HCT116 (cell line): ENCODE results near the gene SH2D7. TPM values are rescaled to one million over a fixed set of nuclear protein-coding genes. Genes with fewer than 3 reads are reported as not detected.

Source experiments
- ATAC-seq: fragments of 200-7000 bp; cut with Tn5 transposase; 2 replicates; pipeline ENCODE4 v1.9.1; 2020; ENCODE audit warnings: mild to moderate bottlenecking, moderate library complexity
- BruUV-seq: library from RNA; stranded (reverse); fragments of 400-500 nt; replicated peaks from 2 replicates; lab custom pipeline; 2021; lab: Mats Ljungman, UMichigan
- CTCF ChIA-PET: fragments of 300-600 bp; sonication (Branson Sonifier 250); formaldehyde crosslinking; loops from one replicate; lab custom pipeline; 2021; ENCODE audit warnings: antibody characterized with exemption; lab: Charles Lee
- POLR2A ChIA-PET: fragments of 300-600, 350-600 bp; sonication (Branson Sonifier 250); formaldehyde crosslinking; loops from one replicate; lab custom pipeline; 2021; ENCODE audit warnings: antibody characterized with exemption; lab: Charles Lee
- RAD21 ChIA-PET, 2 experiments: fragments of 300-600 bp; sonication (Branson Sonifier 250); formaldehyde crosslinking; loops; one replicate each; lab custom pipeline; 2023; ENCODE audit warnings: low total read pairs in 2 of 2; ENCODE audit not compliant: uncharacterized antibody in 2 of 2, unreplicated experiment in 2 of 2, low non-redundant PET in 1 of 2; lab: Charles Lee
- DNase-seq: peaks from one replicate; pipeline ENCODE4 v3.0.0-alpha.2; 2010; ENCODE audit warnings: low read depth, low spot score
- H2AFZ ChIP-seq: fragments of 200-600 bp; shearing (Covaris generic), sonication (generic); 2 replicates; pipeline ENCODE4 v1.6.1; 2017; ENCODE audit warnings: low read depth, mixed run types, mixed read lengths, antibody characterized with exemption, low read length; ENCODE audit not compliant: poor library complexity, severe bottlenecking
- H3K27ac ChIP-seq: 2 replicates; pipeline ENCODE4 v1.5.1; 2012; ENCODE audit warnings: low read depth, low read length
- H3K27me3 ChIP-seq: fragments of 200-600 bp; sonication (generic); 2 replicates; pipeline ENCODE4 v1.6.1; 2016; ENCODE audit warnings: mixed run types, low read length, mixed read lengths; ENCODE audit not compliant: insufficient read depth
- H3K36me3 ChIP-seq, 2 experiments: fragments of 200-500 bp in 1 of 2; fragments of 200-600 bp in 1 of 2; sonication (Bioruptor generic) in 1 of 2; sonication (generic) in 1 of 2; 2 replicates each; pipeline versions ENCODE4 v1.5.1 to v1.6.1; 2014 to 2016; ENCODE audit warnings: low read length in 2 of 2, inconsistent platforms in 1 of 2, mixed read lengths in 1 of 2, mixed run types in 1 of 2; ENCODE audit not compliant: insufficient read depth in 2 of 2, control insufficient read depth in 1 of 2
- H3K4me1 ChIP-seq, 2 experiments: fragments of 200-600 bp in 1 of 2; sonication (generic) in 1 of 2; 2 replicates each; pipeline versions ENCODE4 v1.5.1 to v1.6.1; 2012 to 2017; ENCODE audit warnings: low read length in 2 of 2, inconsistent platforms in 1 of 2, mild to moderate bottlenecking in 1 of 2, mixed read lengths in 1 of 2, mixed run types in 1 of 2, moderate library complexity in 1 of 2; ENCODE audit not compliant: insufficient read depth in 2 of 2, control insufficient read depth in 1 of 2
- H3K4me2 ChIP-seq: fragments of 200-600 bp; sonication (generic); 2 replicates; pipeline ENCODE4 v1.6.1; 2017; ENCODE audit warnings: mixed run types, low read length, mixed read lengths
- H3K4me3 ChIP-seq, 2 experiments: fragments of 200-600 bp in 1 of 2; sonication (generic) in 1 of 2; replicated peaks in 1 of 2; 2 replicates each; pipeline ENCODE4 v1.5.1; 2011 to 2016; ENCODE audit warnings: low read length in 2 of 2, control low read depth in 1 of 2, low read depth in 1 of 2, mild to moderate bottlenecking in 1 of 2, mixed read lengths in 1 of 2, mixed run types in 1 of 2
- H3K79me2 ChIP-seq: fragments of 200-600 bp; sonication (generic); 2 replicates; pipeline ENCODE4 v1.6.1; 2017; ENCODE audit warnings: mild to moderate bottlenecking, mixed run types, low read length, moderate library complexity, mixed read lengths; ENCODE audit not compliant: insufficient read depth
- H3K9ac ChIP-seq: fragments of 200-600 bp; sonication (generic); 2 replicates; pipeline ENCODE4 v1.6.1; 2016; ENCODE audit warnings: low read length, mixed read lengths
- H3K9me2 ChIP-seq: fragments of 200-600 bp; sonication (generic), shearing (Covaris generic); 2 replicates; pipeline ENCODE4 v1.6.1; 2017; ENCODE audit warnings: mixed run types, mild to moderate bottlenecking, moderate library complexity; ENCODE audit not compliant: insufficient read depth
- H3K9me3 ChIP-seq, 2 experiments: fragments of 200-500 bp in 1 of 2; fragments of 200-600 bp in 1 of 2; sonication (Bioruptor generic) in 1 of 2; sonication (generic) in 1 of 2; 2 replicates each; pipeline ENCODE4 v1.6.1; 2014 to 2017; ENCODE audit warnings: low read length in 2 of 2, mixed read lengths in 2 of 2, inconsistent platforms in 1 of 2, low read depth in 1 of 2, mild to moderate bottlenecking in 1 of 2, mixed run types in 1 of 2, moderate library complexity in 1 of 2; ENCODE audit not compliant: control insufficient read depth in 1 of 2, insufficient read depth in 1 of 2
- H4K20me1 ChIP-seq: fragments of 200-600 bp; sonication (generic), shearing (Covaris generic); 2 replicates; pipeline ENCODE4 v1.6.1; 2017; ENCODE audit warnings: mixed run types, mild to moderate bottlenecking, moderate library complexity; ENCODE audit not compliant: insufficient read depth
- CEBPB ChIP-seq: IDR thresholded peaks from 2 replicates; pipeline ENCODE4 v1.6.1; 2012; ENCODE audit warnings: low read depth
- EGR1 ChIP-seq: IDR thresholded peaks from 2 replicates; pipeline ENCODE4 v1.6.1; 2012; ENCODE audit warnings: low read depth
- FOSL1 ChIP-seq: IDR thresholded peaks from 2 replicates; pipeline ENCODE4 v1.6.1; 2012; ENCODE audit warnings: low read depth
- JUND ChIP-seq: IDR thresholded peaks from 2 replicates; pipeline ENCODE4 v1.6.1; 2012
- POLR2A ChIP-seq: IDR thresholded peaks from 2 replicates; pipeline ENCODE4 v1.7.0; 2011; ENCODE audit warnings: borderline replicate concordance; ENCODE audit not compliant: insufficient read depth, insufficient read length; ENCODE audit errors: extremely low read depth
- POLR2AphosphoS5 ChIP-seq: IDR thresholded peaks from 2 replicates; pipeline ENCODE4 v1.6.1; 2011; ENCODE audit warnings: mild to moderate bottlenecking, low read depth, low read length, moderate library complexity
- SIN3A ChIP-seq: IDR thresholded peaks from 2 replicates; pipeline ENCODE4 v1.6.1; 2012; ENCODE audit warnings: low read depth
- ZFX ChIP-seq: fragments of 450-650 bp; IDR thresholded peaks from 2 replicates; pipeline ENCODE4 v1.6.1; 2017
- ZNF274 ChIP-seq: fragments of 200-500 bp; sonication (Bioruptor generic); IDR thresholded peaks from 2 replicates; pipeline ENCODE4 v1.6.1; 2014; ENCODE audit warnings: mild to moderate bottlenecking, low read depth, low read length, inconsistent platforms
- intact Hi-C: fragments of 100-400 bp; cut with micrococcal nuclease; formaldehyde crosslinking; loops from 2 replicates; pipeline ENCODE4 v1.10.0; 2022
- total RNA-seq: library from RNA; stranded (reverse); gene quantifications from one replicate; pipeline ENCODE4 v1.2.1, GENCODE V29; 2021; ENCODE audit not compliant: unreplicated experiment
- TF ChIP-seq, protein P1 (sequence below): IDR thresholded peaks from 2 replicates; pipeline ENCODE4 v1.6.1; 2012; ENCODE audit warnings: low read depth
- TF ChIP-seq, protein P2 (sequence below), 3 experiments: fragments of 200-600 bp in 1 of 3; sonication (generic) in 1 of 3; IDR thresholded peaks in 2 of 3; conservative IDR thresholded peaks in 1 of 3; 2 replicates each; pipeline ENCODE4 v1.5.1; 2012 to 2017; ENCODE audit warnings: low read depth in 2 of 3, low read length in 2 of 3, antibody characterized with exemption in 1 of 3, borderline replicate concordance in 1 of 3, control low read depth in 1 of 3, mild to moderate bottlenecking in 1 of 3, mixed read lengths in 1 of 3, mixed run types in 1 of 3, moderate library complexity in 1 of 3; ENCODE audit not compliant: insufficient read depth in 1 of 3
- TF ChIP-seq, protein P3 (sequence below): IDR thresholded peaks from 2 replicates; pipeline ENCODE4 v1.6.1; 2012

The SH2D7 gene
- total RNA-seq, 1 experiment from 2014 or later, result not detected

DNA sequence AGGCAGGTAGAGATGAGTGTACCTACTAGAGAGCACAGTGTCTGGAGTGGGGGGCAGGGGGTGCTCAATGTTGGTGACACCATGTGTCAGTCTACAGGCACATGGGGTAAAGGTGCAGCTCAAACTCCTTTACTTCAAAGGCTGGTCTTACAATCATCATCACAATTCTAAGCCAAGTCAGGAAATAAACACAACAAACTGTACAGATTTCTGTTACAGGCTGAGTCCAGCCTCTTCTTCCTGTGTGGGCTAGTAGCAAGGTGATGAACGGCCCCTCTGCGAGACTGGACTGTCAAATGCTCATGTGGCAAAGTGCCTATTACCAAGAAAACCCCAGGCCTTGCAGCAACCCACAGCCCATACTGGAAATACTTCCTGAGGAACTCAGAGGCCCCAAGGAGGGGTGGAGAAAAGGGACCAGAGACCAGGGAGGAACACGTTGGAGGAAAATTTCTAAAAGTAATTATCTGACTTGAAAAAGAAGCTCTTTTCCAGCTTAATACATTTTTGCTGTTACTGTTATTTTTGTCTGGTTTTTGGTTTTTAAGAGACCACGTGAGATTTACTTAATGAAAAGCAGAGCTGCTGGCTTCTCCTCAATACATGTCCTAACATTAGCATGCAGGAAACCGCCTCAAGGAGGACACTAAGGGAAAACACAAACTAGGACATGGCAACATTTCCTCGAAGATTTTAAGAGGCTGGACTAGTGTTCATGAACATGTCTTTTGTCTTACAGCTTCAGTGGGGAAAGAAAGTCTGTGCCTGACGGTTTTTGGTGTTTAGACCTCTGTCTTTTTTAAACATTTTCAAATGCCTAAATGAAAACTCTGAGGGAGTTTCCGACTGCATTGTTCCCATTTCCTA lies 44.4 kb upstream of the SH2D7 start (continued):
- TF ChIP-seq JUND, result no peak
- TF ChIP-seq POLR2AphosphoS5, result no peak
- no peak for TF ChIP-seq EGR1
- TF ChIP-seq ZNF274, result no peak
- TF ChIP-seq CEBPB, result no peak
- TF ChIP-seq, protein P1, sequence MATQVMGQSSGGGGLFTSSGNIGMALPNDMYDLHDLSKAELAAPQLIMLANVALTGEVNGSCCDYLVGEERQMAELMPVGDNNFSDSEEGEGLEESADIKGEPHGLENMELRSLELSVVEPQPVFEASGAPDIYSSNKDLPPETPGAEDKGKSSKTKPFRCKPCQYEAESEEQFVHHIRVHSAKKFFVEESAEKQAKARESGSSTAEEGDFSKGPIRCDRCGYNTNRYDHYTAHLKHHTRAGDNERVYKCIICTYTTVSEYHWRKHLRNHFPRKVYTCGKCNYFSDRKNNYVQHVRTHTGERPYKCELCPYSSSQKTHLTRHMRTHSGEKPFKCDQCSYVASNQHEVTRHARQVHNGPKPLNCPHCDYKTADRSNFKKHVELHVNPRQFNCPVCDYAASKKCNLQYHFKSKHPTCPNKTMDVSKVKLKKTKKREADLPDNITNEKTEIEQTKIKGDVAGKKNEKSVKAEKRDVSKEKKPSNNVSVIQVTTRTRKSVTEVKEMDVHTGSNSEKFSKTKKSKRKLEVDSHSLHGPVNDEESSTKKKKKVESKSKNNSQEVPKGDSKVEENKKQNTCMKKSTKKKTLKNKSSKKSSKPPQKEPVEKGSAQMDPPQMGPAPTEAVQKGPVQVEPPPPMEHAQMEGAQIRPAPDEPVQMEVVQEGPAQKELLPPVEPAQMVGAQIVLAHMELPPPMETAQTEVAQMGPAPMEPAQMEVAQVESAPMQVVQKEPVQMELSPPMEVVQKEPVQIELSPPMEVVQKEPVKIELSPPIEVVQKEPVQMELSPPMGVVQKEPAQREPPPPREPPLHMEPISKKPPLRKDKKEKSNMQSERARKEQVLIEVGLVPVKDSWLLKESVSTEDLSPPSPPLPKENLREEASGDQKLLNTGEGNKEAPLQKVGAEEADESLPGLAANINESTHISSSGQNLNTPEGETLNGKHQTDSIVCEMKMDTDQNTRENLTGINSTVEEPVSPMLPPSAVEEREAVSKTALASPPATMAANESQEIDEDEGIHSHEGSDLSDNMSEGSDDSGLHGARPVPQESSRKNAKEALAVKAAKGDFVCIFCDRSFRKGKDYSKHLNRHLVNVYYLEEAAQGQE, result no peak
- TF ChIP-seq, protein P2, sequence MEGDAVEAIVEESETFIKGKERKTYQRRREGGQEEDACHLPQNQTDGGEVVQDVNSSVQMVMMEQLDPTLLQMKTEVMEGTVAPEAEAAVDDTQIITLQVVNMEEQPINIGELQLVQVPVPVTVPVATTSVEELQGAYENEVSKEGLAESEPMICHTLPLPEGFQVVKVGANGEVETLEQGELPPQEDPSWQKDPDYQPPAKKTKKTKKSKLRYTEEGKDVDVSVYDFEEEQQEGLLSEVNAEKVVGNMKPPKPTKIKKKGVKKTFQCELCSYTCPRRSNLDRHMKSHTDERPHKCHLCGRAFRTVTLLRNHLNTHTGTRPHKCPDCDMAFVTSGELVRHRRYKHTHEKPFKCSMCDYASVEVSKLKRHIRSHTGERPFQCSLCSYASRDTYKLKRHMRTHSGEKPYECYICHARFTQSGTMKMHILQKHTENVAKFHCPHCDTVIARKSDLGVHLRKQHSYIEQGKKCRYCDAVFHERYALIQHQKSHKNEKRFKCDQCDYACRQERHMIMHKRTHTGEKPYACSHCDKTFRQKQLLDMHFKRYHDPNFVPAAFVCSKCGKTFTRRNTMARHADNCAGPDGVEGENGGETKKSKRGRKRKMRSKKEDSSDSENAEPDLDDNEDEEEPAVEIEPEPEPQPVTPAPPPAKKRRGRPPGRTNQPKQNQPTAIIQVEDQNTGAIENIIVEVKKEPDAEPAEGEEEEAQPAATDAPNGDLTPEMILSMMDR (IDR thresholded peaks at IDR 0.05 in 2 of 3, conservative IDR thresholded peaks at IDR 0.05 in 1 of 3; ENCODE audit: borderline replicate concordance in 1 of 3, insufficient read depth in 1 of 3, low read depth in 2 of 3, low read length in 2 of 3), result no peak
- no peak for TF ChIP-seq ZFX

DNA sequence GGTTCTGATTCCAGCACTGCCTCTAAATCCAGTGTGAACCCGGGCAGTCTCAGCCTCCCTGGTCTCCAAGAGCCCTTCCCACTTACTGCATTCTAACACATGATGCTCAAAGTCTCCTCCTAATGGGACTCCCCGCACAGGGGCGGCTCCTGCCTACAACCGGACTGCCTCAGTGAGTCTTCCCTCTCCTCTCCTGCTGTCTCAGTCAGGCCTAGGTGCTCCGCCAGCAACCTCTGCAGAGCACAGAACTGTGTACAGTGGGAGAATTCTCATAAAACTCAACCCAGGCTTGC lies 43.8 kb upstream of the SH2D7 start:
- H3K27me3 ChIP-seq, result no peaks in the 10 kb centered on the region
- no peak overlapping the region for H3K9ac ChIP-seq
- DNase-seq (no peak), ATAC-seq (no peak)
- ChIA-PET RAD21 (no interaction called here), CTCF (no interaction called here), POLR2A (no interaction called here)
- H3K36me3 ChIP-seq, result no peaks in the 10 kb centered on the region; a peak in 1 of 4 replicates
- TF ChIP-seq POLR2AphosphoS5, result no peak
- no peak for TF ChIP-seq FOSL1
- TF ChIP-seq, protein P3, sequence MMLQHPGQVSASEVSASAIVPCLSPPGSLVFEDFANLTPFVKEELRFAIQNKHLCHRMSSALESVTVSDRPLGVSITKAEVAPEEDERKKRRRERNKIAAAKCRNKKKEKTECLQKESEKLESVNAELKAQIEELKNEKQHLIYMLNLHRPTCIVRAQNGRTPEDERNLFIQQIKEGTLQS, result no peak
- TF ChIP-seq POLR2A, result no peak
- TF ChIP-seq SIN3A, result no peak
- no TSS peak for BruUV-seq
- H3K27ac ChIP-seq, result no peak overlapping the region
- no peaks in the 10 kb centered on the region for H3K9me2 ChIP-seq
- H3K4me1 ChIP-seq, result peaks cover 7 to 8% of the 10 kb centered on the region in 2 experiments
- intact Hi-C loops, result no loop called here
- H4K20me1 ChIP-seq, result no peaks in the 10 kb centered on the region
- H3K9me3 ChIP-seq, result no peaks in the 10 kb centered on the region
- no peak overlapping the region for H3K4me2 ChIP-seq
- H3K79me2 ChIP-seq, result no peaks in the 10 kb centered on the region
- H3K4me3 ChIP-seq, result no peak overlapping the region
- H2AFZ ChIP-seq, result no peak overlapping the region
